ENCODE data around the gene TLL2. TPM values are rescaled to one million over a fixed set of nuclear protein-coding genes. Genes with fewer than 3 reads are reported as not detected.

TLL2 gene
- total RNA-seq, 2 donors from 2014 or later, result 0.10 TPM; not detected in 1

- no peak for DNase-seq (ENCODE audit: low spot score)
- intact Hi-C loops (cut with DNase I), result loop anchor here (10.0 kb wide), 2 partner anchors 116 to 126 kb away; no protein-coding TSS in a partner anchor
These were observed 2.4 kb downstream of the TLL2 start for GRCh38 chr10:96511044-96511945.

GRCh38 chr10:96509017-96509641, 4.6 kb downstream of the TLL2 start:
- intact Hi-C loops (cut with DNase I), result no loop called here
- DNase-seq (ENCODE audit: low spot score), result no peak

GRCh38 chr10:96507044-96507443, 6.7 kb downstream of the TLL2 start:
- intact Hi-C loops (cut with DNase I), result no loop called here
- no peak for DNase-seq (ENCODE audit: low spot score)

GRCh38 chr10:96505150-96506136, 8.3 kb downstream of the TLL2 start:
- intact Hi-C loops (cut with DNase I), result no loop called here
- DNase-seq (ENCODE audit: low spot score), result no peak

- intact Hi-C loops (cut with DNase I), result no loop called here
- no peak for DNase-seq (ENCODE audit: low spot score)
These were observed 11.0 kb downstream of the TLL2 start for GRCh38 chr10:96502561-96503282.

GRCh38 chr10:96501985-96502384, 11.7 kb downstream of the TLL2 start:
- no peak for DNase-seq (ENCODE audit: low spot score)
- intact Hi-C loops (cut with DNase I), result no loop called here

GRCh38 chr10:96500519-96500918, 13.2 kb downstream of the TLL2 start:
- DNase-seq (ENCODE audit: low spot score), result no peak
- intact Hi-C loops (cut with DNase I), result no loop called here

GRCh38 chr10:96500050-96500449, 13.7 kb downstream of the TLL2 start:
- intact Hi-C loops (cut with DNase I), result no loop called here
- DNase-seq (ENCODE audit: low spot score), result no peak

GRCh38 chr10:96497391-96497790, 16.3 kb downstream of the TLL2 start:
- intact Hi-C loops (cut with DNase I), result no loop called here
- DNase-seq (ENCODE audit: low spot score), result no peak

- intact Hi-C loops (cut with DNase I), result no loop called here
These were observed 17.3 kb downstream of the TLL2 start for GRCh38 chr10:96496281-96496925.

GRCh38 chr10:96495544-96495943, 18.2 kb downstream of the TLL2 start:
- DNase-seq (ENCODE audit: low spot score), result no peak
- intact Hi-C loops (cut with DNase I), result no loop called here

More at GRCh38 chr10:96496281-96496925, 17.3 kb downstream of the TLL2 start:
- DNase-seq (ENCODE audit: low spot score), result no peak

- DNase-seq (ENCODE audit: low spot score), result no peak
- intact Hi-C loops (cut with DNase I), result no loop called here
These were observed 19.0 kb downstream of the TLL2 start for GRCh38 chr10:96494694-96495093.

- no peak for DNase-seq (ENCODE audit: low spot score)
- intact Hi-C loops (cut with DNase I), result no loop called here
These were observed 19.7 kb downstream of the TLL2 start for GRCh38 chr10:96493871-96494525.

- DNase-seq (ENCODE audit: low spot score), result no peak
- intact Hi-C loops (cut with DNase I), result no loop called here
These were observed 20.5 kb downstream of the TLL2 start for GRCh38 chr10:96493254-96493653.

GRCh38 chr10:96491303-96491702, 22.4 kb downstream of the TLL2 start:
- intact Hi-C loops (cut with DNase I), result no loop called here
- no peak for DNase-seq (ENCODE audit: low spot score)

- no peak for DNase-seq (ENCODE audit: low spot score)
These were observed 25.4 kb downstream of the TLL2 start for GRCh38 chr10:96488161-96488935.

More at GRCh38 chr10:96488161-96488935, 25.4 kb downstream of the TLL2 start:
- intact Hi-C loops (cut with DNase I), result no loop called here
